Measurements from ENCODE around the gene AGL.

DNA sequence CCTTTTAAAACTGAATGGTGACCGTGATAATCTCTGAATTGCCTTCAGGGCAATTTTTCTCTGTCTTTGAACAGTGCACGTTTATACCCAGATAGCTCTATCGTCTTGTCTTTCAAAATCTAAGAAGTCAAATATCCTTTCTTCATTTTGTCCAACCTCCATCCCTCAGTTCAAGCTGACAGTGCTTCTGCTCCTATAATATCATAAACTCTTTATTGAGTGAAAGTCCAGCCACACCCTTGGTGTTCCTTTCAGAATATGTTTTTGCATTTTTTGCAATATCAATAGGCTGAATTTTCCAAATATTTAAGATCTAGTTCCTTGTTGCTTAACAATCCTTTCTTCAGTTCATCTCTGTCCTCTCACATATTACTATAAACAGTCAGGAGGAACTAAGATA, 48.6 kb upstream of the AGL start:
- TF ChIP-seq, protein P1, sequence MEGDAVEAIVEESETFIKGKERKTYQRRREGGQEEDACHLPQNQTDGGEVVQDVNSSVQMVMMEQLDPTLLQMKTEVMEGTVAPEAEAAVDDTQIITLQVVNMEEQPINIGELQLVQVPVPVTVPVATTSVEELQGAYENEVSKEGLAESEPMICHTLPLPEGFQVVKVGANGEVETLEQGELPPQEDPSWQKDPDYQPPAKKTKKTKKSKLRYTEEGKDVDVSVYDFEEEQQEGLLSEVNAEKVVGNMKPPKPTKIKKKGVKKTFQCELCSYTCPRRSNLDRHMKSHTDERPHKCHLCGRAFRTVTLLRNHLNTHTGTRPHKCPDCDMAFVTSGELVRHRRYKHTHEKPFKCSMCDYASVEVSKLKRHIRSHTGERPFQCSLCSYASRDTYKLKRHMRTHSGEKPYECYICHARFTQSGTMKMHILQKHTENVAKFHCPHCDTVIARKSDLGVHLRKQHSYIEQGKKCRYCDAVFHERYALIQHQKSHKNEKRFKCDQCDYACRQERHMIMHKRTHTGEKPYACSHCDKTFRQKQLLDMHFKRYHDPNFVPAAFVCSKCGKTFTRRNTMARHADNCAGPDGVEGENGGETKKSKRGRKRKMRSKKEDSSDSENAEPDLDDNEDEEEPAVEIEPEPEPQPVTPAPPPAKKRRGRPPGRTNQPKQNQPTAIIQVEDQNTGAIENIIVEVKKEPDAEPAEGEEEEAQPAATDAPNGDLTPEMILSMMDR (IDR thresholded peaks at IDR 0.05), result no peak
- TF ChIP-seq EZH2phosphoT487 (IDR thresholded peaks at IDR 0.05), result no peak

Measured in neural progenitor cell (in vitro differentiated cells).